NCI-H1436 treated with DMSO at 0.1 percent for 48 hours (cell line): ENCODE results near the gene IL10.
"Not testable (repeated sequence)": the region's sequence is repeated elsewhere in the genome, so short reads cannot be mapped to it uniquely, and the experiment has no call there.

Experiments
- DNase-seq: peaks from one replicate; lab custom pipeline; 2025; lab: John Stamatoyannopoulos, UW

The IL10 gene

DNA sequence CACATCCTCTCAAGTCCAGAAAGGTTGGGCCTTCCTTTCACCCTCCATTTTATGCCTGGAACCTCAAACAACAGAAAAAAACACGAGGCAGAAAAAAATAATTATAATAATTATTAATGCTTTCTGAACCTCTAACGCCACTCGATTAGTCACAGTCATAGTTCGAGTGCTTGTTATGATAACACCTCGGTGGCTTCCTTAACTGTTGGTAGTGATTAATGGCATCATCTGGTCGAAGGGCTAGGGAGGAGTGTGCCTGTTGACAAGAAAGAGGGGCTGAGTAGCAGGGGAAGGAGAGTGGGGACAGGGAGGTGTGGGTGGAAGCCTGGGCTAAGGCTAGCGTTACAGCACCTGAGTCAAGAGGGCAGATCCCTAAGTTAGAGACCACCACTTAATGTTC, 21.3 kb upstream of the IL10 start:
- no peak for DNase-seq

DNA sequence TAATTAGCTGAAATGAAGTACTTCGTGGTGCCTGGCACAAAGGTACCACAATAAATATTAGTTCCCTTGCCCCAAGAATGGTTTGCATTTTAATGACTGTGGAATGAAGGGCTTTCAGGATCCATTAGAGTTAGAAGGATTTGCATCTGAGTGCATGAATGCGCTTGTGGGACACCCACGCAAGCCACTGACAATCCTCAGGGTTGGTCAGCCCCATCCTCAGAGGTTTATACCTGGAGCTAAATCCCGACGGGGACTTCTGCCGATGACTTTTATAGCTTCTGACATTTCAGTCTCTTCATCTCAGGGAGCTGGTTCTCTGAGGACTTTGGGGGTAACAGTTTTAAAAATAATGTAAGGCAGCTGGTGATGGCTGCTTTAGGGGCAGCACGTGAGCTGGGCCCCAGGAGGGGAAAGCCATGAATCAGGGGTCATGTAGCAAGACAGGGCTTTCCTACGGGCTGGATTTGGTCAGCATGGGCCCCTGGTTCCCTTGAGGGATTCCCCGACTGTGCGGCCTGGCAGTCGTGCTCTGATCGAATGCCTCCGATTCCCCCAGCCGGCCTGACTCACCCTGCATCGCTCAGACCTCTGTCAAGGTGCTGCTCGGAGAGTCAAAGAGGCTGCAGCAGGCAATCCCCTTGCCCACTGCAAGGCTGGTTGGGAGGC, 20.8 kb upstream of the IL10 start:
- DNase-seq, result no peak

DNA sequence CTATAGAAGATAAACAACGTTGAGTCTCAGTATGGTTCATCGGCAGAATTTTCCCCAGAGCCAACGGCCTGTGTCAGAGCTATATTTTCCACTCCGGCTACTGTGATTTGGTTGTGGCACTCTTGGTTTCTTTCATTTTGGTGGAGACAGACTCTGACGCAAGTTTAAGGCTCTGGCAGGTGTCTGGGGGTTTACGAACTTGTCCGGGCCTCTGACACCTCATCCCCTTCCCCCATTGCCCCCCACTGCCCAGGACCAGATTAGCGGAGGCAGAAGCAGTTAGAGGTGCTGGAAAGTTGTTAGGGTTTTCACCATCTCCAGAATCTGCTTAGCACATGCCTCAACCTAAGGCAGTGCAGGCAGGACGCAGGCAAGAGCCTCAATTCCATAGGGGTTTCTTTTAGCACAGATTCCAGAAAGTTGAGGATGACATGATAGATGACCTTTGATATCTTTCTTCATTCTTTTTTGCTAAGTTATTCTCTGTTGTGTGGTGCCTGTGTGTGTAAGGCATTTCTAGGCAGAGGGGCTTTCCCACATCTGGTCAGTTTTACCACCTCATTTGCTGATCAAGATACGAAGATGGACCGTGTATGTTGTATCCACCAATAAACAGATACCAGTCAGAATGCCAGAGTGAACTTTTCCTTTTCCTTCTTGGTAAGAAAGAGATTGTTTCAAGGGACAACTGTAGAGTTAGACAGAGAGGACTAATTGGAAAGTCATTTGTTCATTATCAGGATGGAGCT, 18.4 kb upstream of the IL10 start:
- DNase-seq, result no peak

DNA sequence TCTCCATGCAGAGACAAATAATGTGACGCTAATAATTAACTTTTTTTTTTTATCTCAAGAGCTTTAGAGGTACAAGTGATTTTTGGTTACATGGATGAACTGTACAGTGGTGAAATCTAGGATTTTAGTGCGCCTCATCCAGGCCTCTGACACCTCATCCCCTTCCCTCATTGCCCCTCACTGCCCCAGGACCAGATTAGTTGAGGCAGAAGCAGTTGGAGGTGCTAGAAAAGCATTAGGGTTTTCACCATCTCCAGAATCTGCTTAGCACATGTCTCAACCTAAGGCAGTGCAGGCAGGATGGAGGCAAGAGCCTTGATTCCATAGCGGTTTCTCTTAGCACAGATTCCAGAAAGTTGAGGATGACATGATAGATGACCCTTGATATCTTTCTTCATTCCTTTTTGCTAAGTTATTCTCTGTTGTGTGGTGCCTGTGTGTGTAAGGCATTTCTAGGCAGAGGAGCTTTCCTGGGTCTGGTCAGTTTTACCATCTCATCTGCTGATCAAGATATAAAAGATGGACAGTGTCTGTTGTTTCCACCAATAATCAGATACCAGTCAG, 16.3 kb upstream of the IL10 start:
- DNase-seq, result no peak

DNA sequence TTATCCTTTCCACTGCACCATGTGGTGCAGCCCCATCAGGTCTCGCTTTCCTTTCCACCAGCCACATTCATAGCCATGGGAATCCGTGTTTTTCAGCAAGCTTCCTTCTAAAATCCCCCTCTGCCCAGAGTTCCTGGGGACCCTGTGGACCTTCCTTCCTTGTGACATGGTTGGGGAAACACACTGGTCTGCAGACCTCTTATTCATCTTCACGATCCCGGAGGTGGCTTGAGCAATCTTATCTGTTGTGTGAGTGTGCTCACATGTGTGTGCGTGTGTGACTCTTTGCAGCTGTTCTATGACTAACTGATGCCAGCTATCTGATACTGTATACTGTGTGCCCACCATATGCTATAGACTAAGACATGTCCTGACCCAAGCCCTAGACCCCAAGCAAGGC, 15.6 kb upstream of the IL10 start:
- no peak for DNase-seq

DNA sequence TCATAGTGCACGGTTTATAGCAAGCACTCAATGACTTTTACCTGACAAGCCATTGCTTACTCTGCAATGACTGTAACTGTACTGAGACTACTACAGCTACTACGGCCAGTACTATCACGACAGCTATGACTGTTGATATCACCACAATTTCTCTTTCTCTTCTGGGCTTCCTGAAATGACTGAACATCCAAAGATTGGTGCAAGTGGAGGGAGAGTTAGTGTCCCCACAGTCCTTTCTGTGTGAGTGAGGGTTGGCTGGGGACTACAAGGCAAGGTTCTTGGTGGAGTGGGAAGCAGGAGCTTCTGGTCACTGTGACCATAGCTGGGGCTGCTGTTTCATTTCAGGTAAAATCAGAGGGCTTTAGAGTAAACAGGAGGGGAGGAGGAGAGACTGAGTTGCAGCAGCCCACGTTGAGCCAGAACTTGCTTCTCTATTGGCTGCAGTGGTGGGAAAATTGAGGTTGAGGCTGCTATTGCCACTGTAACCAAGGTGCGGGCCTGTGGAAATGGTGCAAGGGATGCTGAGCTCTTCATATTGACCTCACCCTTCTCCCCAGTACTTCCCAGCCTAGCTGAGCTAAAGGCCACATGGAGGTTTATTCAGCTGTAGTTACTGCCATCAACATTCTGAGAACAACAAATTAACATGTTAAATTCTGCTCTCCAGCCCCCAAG, 14.1 kb upstream of the IL10 start:
- DNase-seq, result no peak

DNA sequence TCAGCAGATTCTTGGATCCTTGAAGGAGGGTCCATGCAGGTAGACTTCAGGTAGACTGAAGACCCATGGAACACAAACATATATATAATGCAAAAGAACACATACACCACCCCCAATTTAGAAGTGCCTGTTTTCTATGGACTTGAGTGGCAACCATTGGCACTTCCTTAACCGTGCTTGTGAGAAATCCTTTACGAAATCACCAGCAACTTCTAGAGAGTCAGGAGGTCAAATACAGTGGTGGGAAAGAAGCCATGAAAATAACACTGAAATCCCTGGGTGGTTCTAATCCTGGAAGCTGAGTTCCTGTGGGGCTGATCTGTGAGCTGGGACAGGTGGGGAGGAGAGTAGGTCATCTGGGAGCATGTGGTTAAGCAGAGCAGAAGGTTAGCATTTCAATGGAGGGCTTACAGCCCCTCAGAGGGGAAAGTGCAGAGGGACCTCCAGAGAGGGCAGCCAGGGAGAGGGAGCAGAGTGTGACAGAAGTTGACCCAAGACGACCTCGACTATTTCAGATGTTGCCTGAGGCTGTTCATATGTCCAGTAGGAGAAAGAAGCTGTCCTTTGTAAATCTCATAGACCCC, 13.0 kb upstream of the IL10 start:
- DNase-seq, result no peak

DNA sequence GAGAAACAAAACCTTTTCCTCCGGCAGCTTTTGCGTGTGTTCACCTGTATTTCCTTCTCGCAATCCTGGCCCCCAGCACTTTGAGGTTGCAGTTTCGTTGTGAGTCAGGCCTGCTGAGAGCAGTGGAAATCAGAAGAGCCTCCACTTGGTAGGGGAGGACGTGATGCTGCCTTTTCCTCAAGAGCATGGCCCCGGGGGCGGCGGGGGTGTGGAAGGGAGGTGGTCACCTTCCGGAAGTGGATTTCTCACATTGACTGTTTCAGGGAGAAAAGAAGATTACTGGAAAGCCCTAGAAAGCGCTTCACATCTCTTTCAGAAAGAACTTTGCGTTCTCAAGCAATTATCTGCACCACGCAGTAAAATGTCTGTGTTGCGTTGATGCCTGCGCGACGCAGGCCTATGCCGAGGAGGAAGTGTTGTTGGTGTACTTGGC, 12.2 kb upstream of the IL10 start:
- DNase-seq, result no peak

DNA sequence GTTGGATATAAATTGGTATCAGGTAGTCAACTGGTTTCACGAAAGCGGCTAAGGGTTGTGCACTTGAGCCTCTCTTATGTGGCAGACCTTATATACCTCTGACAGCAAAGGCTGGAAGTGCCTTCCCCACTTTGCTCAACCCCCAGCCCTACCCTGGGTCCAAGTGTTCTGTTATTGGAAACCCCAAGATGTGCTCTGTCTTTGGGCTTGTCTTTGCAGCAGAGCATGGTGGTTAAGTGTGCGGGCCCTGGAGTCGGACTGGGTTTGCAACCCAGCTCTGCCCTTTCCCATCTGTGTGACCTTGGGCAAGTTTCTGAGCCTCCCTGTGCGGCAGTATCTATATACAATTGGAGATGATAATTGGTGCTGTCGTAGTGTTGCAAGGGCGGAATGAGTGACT, 11.2 kb upstream of the IL10 start:
- no peak for DNase-seq

DNA sequence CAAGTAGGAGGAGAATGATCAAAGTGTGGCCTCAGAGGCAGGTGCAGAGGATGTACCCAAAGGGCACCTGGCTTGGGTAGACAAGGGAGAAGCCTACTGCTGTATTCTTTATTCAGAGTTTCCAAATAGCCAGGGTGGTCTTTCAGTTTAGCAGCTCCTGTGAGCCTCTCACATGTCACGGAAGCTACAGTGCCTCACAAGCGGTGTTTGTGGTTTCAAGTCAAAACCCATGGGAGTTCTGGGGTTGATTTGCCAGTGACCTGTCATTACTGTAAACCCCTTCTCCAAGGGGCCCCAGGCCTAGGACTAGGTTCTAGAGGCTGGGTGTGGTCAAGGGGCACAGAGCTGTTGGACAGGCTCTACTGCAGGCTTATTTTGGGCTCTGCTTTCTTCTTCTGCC, 10.2 kb upstream of the IL10 start:
- DNase-seq, result no peak

DNA sequence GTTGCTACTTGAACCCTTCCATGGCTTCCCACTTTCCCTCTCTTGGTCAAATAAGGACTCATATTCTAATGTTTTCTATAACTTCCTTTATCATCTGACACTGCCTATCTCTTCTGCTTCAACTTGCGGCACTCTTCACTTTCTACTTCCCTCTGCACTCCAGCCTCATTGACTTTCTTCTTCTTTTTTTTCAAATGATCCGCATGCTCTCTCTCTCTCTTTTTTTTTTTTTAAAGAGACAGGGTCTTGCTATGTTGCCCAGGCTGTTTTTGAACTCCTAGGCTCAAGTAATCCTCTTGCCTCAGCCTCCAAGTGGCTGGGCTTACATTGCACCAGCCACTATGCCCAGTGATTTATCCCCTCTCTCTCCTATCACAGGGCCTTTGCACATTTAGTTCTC, 7.3 kb upstream of the IL10 start:
- no peak for DNase-seq

DNA sequence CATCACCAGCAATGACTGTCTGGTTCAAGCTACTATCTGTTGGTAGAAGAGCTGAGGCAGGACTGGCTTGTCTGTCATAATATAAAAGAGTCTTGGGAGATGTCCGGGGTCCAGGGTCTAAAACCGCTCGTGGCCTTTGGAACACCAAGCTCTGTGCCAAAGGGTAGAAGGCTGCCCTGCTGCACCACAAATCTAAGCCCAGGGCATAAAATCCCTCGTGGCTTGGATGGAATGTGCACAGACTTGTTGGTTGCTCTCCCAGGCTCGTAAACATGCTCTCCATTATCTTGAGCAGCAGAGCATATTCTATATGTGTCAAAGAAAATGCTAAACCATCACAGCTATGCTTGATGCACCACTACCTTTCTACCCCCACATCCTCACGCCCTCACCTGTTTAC, 6.6 kb upstream of the IL10 start:
- DNase-seq, result not testable (repeated sequence)

DNA sequence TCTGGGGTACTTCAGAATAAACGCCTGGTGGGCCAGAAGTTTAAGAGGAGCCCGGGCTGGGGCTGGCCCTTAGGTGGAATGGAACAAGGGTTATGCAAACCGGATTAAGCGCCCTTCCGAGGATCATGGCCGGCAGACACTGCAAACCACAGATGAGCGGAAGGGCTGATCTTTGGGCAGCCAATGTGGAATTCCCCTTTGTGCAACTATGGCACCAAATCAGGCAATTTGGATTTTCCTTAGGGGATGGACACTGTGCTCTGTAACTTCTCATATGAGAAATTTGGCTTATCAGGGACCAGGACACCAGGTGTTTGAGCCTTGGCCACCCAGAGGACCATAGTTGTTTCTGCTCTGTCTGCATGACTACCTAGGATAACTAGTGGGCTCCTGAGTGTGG, 5.7 kb upstream of the IL10 start:
- DNase-seq, result no peak

DNA sequence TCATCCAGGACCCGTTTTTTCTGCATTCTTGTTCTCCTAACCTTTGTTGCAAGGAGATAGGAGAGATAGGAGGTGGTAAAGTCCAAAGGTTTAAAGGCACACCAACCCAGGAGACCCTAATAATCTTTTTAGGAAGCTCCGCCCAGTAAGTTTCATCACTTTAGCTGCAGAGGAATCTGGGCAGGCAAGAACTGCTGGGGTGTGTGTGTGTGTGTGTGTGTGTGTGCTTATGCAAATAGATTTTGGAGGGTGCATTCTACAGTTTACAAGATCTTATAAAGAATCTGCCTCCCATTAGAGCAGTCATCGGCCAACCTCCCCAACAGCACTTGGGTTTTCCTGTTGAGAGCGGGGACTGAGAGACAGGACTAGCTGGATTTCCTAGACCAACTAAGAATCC, 3.9 kb upstream of the IL10 start:
- no peak for DNase-seq

DNA sequence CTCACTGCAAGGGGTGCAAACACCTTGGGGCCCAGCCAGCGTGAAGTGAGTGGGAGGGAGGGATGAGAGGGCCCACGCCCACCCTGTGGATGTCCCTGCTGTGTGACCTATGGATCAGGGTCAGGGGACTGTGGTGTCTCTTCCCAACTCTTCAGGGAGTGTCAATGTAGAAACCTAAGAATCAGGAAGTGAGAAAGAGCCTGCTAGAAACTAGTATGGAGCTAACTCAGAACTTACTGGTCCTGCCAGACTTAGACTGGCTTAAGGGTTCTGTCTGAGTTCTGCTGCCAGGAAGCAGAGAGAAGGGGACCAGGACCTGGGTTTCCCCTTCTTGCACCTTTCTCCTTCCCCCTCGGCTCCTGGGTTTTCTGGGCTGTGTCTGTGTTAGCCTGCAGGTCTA, 1.8 kb upstream of the IL10 start:
- no peak for DNase-seq

DNA sequence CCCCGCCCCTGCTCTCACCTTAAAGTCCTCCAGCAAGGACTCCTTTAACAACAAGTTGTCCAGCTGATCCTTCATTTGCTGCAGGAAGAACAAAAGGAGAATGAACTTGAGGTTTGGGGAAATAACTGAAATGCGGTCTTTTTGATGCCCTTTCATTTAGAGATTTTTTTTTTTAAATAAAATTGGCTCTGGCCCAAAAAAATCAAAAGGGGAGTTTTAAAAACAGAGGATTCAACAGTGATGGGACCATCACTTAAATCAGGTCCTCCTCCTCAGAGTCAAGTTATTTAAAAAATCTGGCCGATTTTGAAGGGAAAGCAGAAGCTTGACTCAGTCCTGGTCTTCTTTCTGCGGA, 979 bp downstream of the IL10 start:
- DNase-seq, result no peak

DNA sequence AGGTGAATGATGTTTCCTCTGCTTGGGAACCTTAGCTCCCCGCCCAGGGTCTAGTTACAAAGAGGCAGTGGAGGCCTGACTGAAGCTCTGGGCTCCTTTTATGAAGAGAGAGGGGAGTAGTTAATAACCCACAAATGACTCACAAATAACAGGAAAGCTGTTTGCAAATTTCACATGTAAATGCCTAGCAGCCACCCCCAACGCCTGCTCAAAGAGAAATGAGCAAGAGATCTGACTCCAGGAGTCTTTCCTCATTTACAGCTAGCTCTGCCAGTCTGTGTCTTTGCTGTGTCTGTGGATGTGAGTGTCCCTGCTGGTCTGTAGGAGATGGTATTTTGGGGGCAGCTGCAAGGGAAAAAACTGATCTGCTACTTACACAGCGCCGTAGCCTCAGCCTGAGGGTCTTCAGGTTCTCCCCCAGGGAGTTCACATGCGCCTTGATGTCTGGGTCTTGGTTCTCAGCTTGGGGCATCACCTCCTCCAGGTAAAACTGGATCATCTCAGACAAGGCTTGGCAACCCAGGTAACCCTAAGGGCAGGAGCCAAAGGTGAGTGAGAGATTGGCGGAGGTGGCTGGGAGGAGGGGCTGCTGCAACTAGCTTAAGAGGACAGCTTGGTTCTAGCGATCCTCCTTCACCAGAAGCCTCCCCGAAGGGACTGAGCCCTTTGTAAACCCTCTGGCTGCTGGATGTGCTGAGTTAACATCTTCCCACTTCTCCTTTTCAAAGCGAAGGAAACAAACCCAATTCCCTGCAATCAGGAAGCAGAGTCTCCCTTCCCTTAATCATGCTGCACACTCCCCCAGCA, 1.6 kb downstream of the IL10 start, which contains the start of gene IL19:
Gene IL19 (plus strand): TSS at position 243 of the 807 bp plus-strand sequence. CDS start 65,890 bp downstream, outside the sequence.
- no peak for DNase-seq

DNA sequence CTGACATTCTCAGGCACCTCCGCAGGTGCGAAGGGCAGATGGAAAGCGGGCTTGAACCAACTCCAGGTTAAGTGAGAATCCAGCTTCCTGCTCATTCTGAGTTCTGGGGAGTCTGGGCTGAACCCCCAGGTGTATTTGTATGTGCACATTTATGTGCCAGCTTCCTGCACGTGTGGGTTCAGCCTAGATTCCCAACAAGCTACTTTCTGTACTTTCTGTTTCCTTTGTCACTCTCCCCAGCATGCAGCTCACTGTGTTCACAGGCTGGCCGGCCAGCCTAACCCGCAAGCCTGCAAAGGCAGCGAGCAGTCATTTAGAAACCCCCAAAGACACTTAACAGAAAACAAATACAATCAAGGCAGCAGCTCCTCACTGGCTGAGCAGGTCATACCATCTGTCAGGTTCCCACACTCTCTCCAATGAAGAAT, 3.0 kb downstream of the IL10 start:
- no peak for DNase-seq

DNA sequence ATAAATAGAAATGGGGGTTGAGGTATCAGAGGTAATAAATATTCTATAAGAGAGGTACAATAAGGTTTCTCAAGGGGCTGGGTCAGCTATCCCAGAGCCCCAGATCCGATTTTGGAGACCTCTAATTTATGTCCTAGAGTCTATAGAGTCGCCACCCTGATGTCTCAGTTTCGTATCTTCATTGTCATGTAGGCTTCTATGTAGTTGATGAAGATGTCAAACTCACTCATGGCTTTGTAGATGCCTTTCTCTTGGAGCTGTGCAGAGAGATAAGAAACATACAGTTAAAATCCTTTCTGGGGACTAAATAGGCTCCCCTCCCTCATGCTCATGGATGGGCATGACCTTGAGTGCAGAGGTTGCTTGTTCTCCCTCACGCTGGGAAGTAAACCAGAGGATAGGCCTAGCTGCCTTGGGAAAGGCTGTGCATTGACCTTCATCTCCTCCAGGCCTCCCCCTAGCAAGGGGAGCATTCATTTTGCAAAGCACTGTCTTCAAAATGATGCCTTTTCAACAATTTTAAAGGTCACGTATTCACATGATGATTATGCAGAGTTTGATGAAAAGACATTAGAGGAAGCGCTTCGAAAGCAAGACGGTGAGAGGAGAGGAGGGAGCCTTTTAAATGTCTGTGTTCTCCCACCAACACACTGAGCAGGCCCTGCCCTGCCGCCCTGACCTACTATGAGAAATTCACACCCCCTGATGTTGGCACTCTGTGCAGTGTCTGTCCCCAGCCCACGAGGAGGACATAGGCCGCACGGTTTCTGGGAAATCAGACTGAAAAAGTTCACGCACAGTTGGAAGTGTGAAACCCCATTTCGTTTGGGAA, 3.6 kb downstream of the IL10 start:
- DNase-seq, result no peak

DNA sequence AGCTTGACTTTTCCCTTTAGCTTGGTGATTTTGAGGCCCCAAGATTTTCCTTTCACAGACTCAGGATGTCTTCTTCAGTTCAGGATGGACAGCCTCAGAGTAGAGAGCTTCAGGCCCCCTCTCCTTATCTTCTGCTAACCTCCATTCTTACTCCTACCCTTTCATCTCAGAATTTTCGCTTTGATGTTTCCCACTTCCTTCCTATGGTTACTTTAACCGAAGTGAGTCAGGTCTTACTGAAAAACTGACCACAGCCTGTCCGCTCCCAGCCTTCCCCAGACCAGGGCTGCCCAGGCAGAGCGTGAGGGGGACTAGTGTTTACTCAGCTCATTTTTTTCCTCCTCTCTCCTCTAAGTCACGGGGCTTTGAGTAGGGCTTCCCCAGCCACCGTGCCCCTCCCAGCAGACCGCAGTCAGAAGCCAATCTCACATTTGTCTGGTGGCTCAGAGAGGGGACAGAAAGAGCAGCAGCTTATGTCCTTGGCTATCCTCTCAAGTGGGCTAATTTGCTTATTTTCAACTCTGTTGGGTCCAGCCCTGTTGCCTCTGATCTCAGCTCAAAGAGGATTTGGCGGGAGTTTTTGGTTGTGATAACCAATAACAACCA, 5.9 kb downstream of the IL10 start:
- no peak for DNase-seq
